PC-3 (cell line): ENCODE measurements around the gene HDGFL2. TPM values are rescaled to one million over a fixed set of nuclear protein-coding genes. Genes with fewer than 3 reads are reported as not detected.

ENCODE experiments used
- ATAC-seq: fragments of 200-7000 bp; cut with Tn5 transposase; 2 replicates; pipeline ENCODE4 v1.9.1; 2020; ENCODE audit warnings: mild to moderate bottlenecking, moderate library complexity
- BruUV-seq: library from RNA; stranded (reverse); fragments of 400-500 nt; replicated peaks from 2 replicates; lab custom pipeline; 2021; lab: Mats Ljungman, UMichigan
- CTCF ChIA-PET: fragments of 300-600 bp; sonication (Branson Sonifier 250); formaldehyde crosslinking; loops from one replicate; lab custom pipeline; 2022; ENCODE audit warnings: antibody characterized with exemption; lab: Charles Lee
- POLR2A ChIA-PET: fragments of 300-600 bp; sonication (Branson Sonifier 250); formaldehyde crosslinking; loops from one replicate; lab custom pipeline; 2022; ENCODE audit warnings: antibody characterized with exemption; ENCODE audit not compliant: unreplicated experiment; lab: Charles Lee
- DNase-seq: peaks from one replicate; pipeline ENCODE4 v3.0.0-alpha.2; 2015
- H2AFZ ChIP-seq: fragments of 300-600 bp; sonication (generic); 2 replicates; pipeline ENCODE4 v1.6.0; 2016; ENCODE audit warnings: antibody characterized with exemption, low read length
- H3F3A ChIP-seq: fragments of 300-600 bp; sonication (generic); one replicate; pipeline ENCODE4 v1.6.0; 2017; ENCODE audit warnings: antibody characterized with exemption, low read length, control low read depth, mild to moderate bottlenecking; ENCODE audit not compliant: unreplicated experiment
- H3K27ac ChIP-seq: fragments of 300-600 bp; sonication (generic); 2 replicates; pipeline ENCODE4 v1.5.1; 2016; ENCODE audit warnings: mild to moderate bottlenecking, low read length
- H3K27me3 ChIP-seq: fragments of 300-600 bp; sonication (generic); 2 replicates; pipeline ENCODE4 v1.6.1; 2016; ENCODE audit warnings: low read length, mixed read lengths
- H3K36me3 ChIP-seq: fragments of 300-600 bp; sonication (generic); 2 replicates; pipeline ENCODE4 v1.6.1; 2016; ENCODE audit warnings: low read depth, mixed run types, low read length, mixed read lengths
- H3K4me1 ChIP-seq: fragments of 300-600 bp; sonication (generic); 2 replicates; pipeline ENCODE4 v1.5.1; 2016; ENCODE audit warnings: low read length; ENCODE audit not compliant: insufficient read depth
- H3K4me2 ChIP-seq: fragments of 300-600 bp; sonication (generic); 2 replicates; pipeline ENCODE4 v1.6.0; 2016; ENCODE audit warnings: low read length
- H3K4me3 ChIP-seq: fragments of 300-600 bp; sonication (generic); 2 replicates; pipeline ENCODE4 v1.5.1; 2016; ENCODE audit warnings: mild to moderate bottlenecking, low read length, mixed read lengths
- H3K79me2 ChIP-seq: fragments of 300-600 bp; sonication (generic); 2 replicates; pipeline ENCODE4 v1.6.1; 2017; ENCODE audit warnings: low read length, mixed read lengths
- H3K9ac ChIP-seq: fragments of 300-600 bp; sonication (generic); 2 replicates; pipeline ENCODE4 v1.6.0; 2016; ENCODE audit warnings: mild to moderate bottlenecking, low read length
- H3K9me2 ChIP-seq: fragments of 300-600 bp; sonication (generic); replicated peaks from 2 replicates; pipeline ENCODE4 v1.6.1; 2016; ENCODE audit warnings: mixed run types, low read length, mixed read lengths
- H3K9me3 ChIP-seq: fragments of 300-600 bp; sonication (generic); 2 replicates; pipeline ENCODE4 v1.6.1; 2016; ENCODE audit warnings: low read length, mixed read lengths
- H4K20me1 ChIP-seq: fragments of 300-600 bp; sonication (generic); 2 replicates; pipeline ENCODE4 v1.6.1; 2016; ENCODE audit warnings: low read length, mixed read lengths
- EZH2 ChIP-seq: fragments of 300-600 bp; sonication (generic); IDR thresholded peaks from one replicate; pipeline ENCODE4 v1.6.1; 2017; ENCODE audit warnings: antibody characterized with exemption, mild to moderate bottlenecking, low read length; ENCODE audit not compliant: unreplicated experiment
- EZH2phosphoT487 ChIP-seq: fragments of 300-600 bp; sonication (generic); IDR thresholded peaks from 2 replicates; pipeline ENCODE4 v1.6.1; 2018; ENCODE audit warnings: mild to moderate bottlenecking, antibody characterized with exemption, low read length, borderline replicate concordance
- intact Hi-C: fragments of 100-400 bp; cut with micrococcal nuclease; formaldehyde crosslinking; loops from 2 replicates; pipeline ENCODE4 v1.9.0; 2023
- total RNA-seq: library from RNA; depleted of rRNA; stranded (reverse); fragments of >200 nt; gene quantifications from 2 replicates; pipeline ENCODE4 v1.2.3, GENCODE V29; 2014
- TF ChIP-seq, protein P1 (sequence below): fragments of 300-600 bp; sonication (generic); conservative IDR thresholded peaks from 2 replicates; pipeline ENCODE4 v1.5.1; 2017; ENCODE audit warnings: antibody characterized with exemption, low read depth, mild to moderate bottlenecking, low read length

The HDGFL2 gene
- total RNA-seq, 1 experiment from 2014 or later: 111 TPM

- Histone ChIP-seq H3K27me3 (no peaks in the 10 kb centered on the region), H3K9ac (no peak overlapping the region), H2AFZ (no peak overlapping the region), H3K27ac (no peak overlapping the region), H3K36me3 (no peaks in the 10 kb centered on the region), H3K79me2 (no peaks in the 10 kb centered on the region), H3K9me3 (no peaks in the 10 kb centered on the region), H3K4me3 (no peak overlapping the region), H3K9me2 (no peaks in the 10 kb centered on the region), H4K20me1 (no peaks in the 10 kb centered on the region), H3K4me2 (no peak overlapping the region), H3K4me1 (no peaks in the 10 kb centered on the region), H3F3A (no peaks in the 10 kb centered on the region)
- intact Hi-C loops: no loop called here
- CTCF ChIA-PET: no interaction called here
- DNase-seq (no peak), ATAC-seq (no peak)
- BruUV-seq: no TSS peak
- TF ChIP-seq, protein P1, sequence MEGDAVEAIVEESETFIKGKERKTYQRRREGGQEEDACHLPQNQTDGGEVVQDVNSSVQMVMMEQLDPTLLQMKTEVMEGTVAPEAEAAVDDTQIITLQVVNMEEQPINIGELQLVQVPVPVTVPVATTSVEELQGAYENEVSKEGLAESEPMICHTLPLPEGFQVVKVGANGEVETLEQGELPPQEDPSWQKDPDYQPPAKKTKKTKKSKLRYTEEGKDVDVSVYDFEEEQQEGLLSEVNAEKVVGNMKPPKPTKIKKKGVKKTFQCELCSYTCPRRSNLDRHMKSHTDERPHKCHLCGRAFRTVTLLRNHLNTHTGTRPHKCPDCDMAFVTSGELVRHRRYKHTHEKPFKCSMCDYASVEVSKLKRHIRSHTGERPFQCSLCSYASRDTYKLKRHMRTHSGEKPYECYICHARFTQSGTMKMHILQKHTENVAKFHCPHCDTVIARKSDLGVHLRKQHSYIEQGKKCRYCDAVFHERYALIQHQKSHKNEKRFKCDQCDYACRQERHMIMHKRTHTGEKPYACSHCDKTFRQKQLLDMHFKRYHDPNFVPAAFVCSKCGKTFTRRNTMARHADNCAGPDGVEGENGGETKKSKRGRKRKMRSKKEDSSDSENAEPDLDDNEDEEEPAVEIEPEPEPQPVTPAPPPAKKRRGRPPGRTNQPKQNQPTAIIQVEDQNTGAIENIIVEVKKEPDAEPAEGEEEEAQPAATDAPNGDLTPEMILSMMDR: no peak
- TF ChIP-seq EZH2: no peak
- no peak for TF ChIP-seq EZH2phosphoT487
- POLR2A ChIA-PET: no interaction called here
Observed at GRCh38 chr19:4448147-4448985, 23.7 kb upstream of the HDGFL2 start.

DNA sequence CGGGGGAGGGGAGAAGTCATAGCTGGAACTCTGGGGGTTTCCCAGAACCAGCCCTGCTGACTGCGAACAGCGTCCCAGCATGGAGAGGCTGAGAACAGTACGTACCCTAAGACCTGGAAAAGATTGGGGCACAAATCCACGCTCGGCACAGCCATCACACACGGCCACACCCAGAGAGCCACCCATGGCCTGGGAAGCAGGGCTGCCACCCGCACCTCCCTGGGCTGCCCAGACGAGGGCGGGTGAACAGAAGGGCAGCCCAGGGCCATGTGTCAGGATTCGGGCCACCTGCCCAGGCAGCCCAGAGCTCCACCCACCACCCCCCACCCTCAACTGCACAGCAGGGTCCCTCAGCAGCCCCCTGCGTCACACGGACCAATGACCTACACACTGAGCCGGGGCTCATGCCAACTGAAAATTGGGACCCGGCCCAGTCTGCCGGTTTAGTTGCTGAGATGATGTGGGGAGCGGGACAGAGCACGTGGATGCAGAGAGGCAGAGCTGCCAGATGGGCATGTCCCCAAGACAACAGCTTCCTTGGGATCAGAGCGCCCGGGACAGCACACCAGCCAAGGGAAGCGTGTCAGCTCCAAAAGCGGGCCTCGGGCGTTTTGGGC lies 23.0 kb upstream of the HDGFL2 start:
- H3K4me2 ChIP-seq: no peak overlapping the region
- H3K9ac ChIP-seq: no peak overlapping the region
- no peaks in the 10 kb centered on the region for H3K4me1 ChIP-seq
- DNase-seq (no peak), ATAC-seq (no peak)
- no peaks in the 10 kb centered on the region for H3K79me2 ChIP-seq
- ChIA-PET CTCF (no interaction called here), POLR2A (no interaction called here)
- intact Hi-C loops: no loop called here
- BruUV-seq: no TSS peak
- TF ChIP-seq EZH2phosphoT487 (no peak), EZH2 (no peak)
- TF ChIP-seq, protein P1: no peak
- no peaks in the 10 kb centered on the region for H3K27me3 ChIP-seq
- H3K36me3 ChIP-seq: no peaks in the 10 kb centered on the region
- H3K9me3 ChIP-seq: no peaks in the 10 kb centered on the region
- no peaks in the 10 kb centered on the region for H3K9me2 ChIP-seq
- no peak overlapping the region for H2AFZ ChIP-seq
- no peaks in the 10 kb centered on the region for H4K20me1 ChIP-seq
- H3K4me3 ChIP-seq: no peak overlapping the region
- H3F3A ChIP-seq: no peaks in the 10 kb centered on the region
- H3K27ac ChIP-seq: no peak overlapping the region

DNA sequence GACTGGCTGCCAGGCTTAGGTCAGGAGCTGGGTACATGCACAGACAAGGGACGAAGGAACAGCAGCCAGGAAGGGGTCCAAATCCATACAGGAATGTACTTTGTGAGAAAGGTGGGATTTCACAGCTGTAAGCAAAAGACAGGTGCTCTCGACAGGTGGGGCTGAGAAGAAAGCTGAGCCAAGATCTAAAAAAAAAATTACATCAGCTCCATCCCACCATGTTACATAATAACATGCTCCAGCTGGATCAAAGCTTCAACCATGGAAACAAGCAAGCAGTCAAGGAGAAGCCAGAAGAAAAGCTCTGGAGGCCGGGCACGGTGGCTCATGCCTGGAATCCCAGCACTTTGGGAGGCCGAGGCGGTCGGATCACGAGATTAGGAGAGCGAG lies 22.5 kb upstream of the HDGFL2 start:
- no peaks in the 10 kb centered on the region for H3K9me2 ChIP-seq
- H3K4me2 ChIP-seq: no peak overlapping the region
- no peaks in the 10 kb centered on the region for H3K4me1 ChIP-seq
- H3K4me3 ChIP-seq: no peak overlapping the region
- H4K20me1 ChIP-seq: no peaks in the 10 kb centered on the region
- H3F3A ChIP-seq: no peaks in the 10 kb centered on the region
- CTCF ChIA-PET: no interaction called here
- no TSS peak for BruUV-seq
- H3K9ac ChIP-seq: no peak overlapping the region
- ATAC-seq (no peak), DNase-seq (no peak)
- POLR2A ChIA-PET: no interaction called here
- no peaks in the 10 kb centered on the region for H3K9me3 ChIP-seq
- intact Hi-C loops: no loop called here
- no peaks in the 10 kb centered on the region for H3K79me2 ChIP-seq
- H3K27ac ChIP-seq: no peak overlapping the region
- H3K36me3 ChIP-seq: no peaks in the 10 kb centered on the region
- H3K27me3 ChIP-seq: no peaks in the 10 kb centered on the region
- TF ChIP-seq, protein P1: no peak
- TF ChIP-seq EZH2: no peak
- no peak for TF ChIP-seq EZH2phosphoT487
- no peak overlapping the region for H2AFZ ChIP-seq
